Astrocyte (in vitro differentiated cells and primary cell): ENCODE results near the gene UBTD1. TPM values are rescaled to one million over a fixed set of nuclear protein-coding genes. Genes with fewer than 3 reads are reported as not detected.

Source experiments
- DNase-seq: peaks from one replicate; pipeline ENCODE4 v3.0.0-alpha.2; 2010; ENCODE audit warnings: low read depth
- FAIRE-seq: peaks from 2 replicates; lab custom pipeline; 2011; peaks lifted over from hg19 to GRCh38; lab: Jason Lieb, UNC
- H2AFZ ChIP-seq: 2 replicates; pipeline ENCODE4 v1.6.0; 2012; ENCODE audit warnings: low read depth, low read length, inconsistent platforms
- H3K27ac ChIP-seq: 2 replicates; pipeline ENCODE4 v1.5.1; 2011; ENCODE audit warnings: low read depth, low read length, inconsistent platforms
- H3K27me3 ChIP-seq: 2 replicates; pipeline ENCODE4 v1.6.0; 2011; ENCODE audit warnings: low read length, inconsistent platforms; ENCODE audit not compliant: insufficient read depth
- H3K36me3 ChIP-seq: 2 replicates; pipeline ENCODE4 v1.5.1; 2011; ENCODE audit warnings: low read length, inconsistent platforms; ENCODE audit not compliant: insufficient read depth
- H3K4me1 ChIP-seq: 2 replicates; pipeline ENCODE4 v1.5.1; 2011; ENCODE audit warnings: low read length, inconsistent platforms; ENCODE audit not compliant: insufficient read depth
- H3K4me2 ChIP-seq: 2 replicates; pipeline ENCODE4 v1.6.0; 2012; ENCODE audit warnings: low read length, inconsistent platforms
- H3K4me3 ChIP-seq: 2 replicates; pipeline ENCODE4 v1.5.1; 2011; ENCODE audit warnings: low read depth, mild to moderate bottlenecking, low read length, inconsistent platforms; ENCODE audit not compliant: insufficient read depth
- H3K79me2 ChIP-seq: 2 replicates; pipeline ENCODE4 v1.6.0; 2012; ENCODE audit warnings: mild to moderate bottlenecking, low read length, inconsistent platforms; ENCODE audit not compliant: insufficient read depth
- H3K9ac ChIP-seq: 2 replicates; pipeline ENCODE4 v1.6.0; 2012; ENCODE audit warnings: mild to moderate bottlenecking, low read length, inconsistent platforms
- H3K9me3 ChIP-seq: 2 replicates; pipeline ENCODE4 v1.5.1; 2012; ENCODE audit warnings: low read depth, mild to moderate bottlenecking, low read length, inconsistent platforms; ENCODE audit not compliant: insufficient read depth
- H4K20me1 ChIP-seq: 2 replicates; pipeline ENCODE4 v1.6.0; 2012; ENCODE audit warnings: low read length, inconsistent platforms; ENCODE audit not compliant: insufficient read depth
- H3K27ac Mint-ChIP-seq: one replicate; pipeline ENCODE4 v1.8.0; 2021; ENCODE audit warnings: mild to moderate bottlenecking, mixed read lengths; ENCODE audit not compliant: unreplicated experiment
- H3K27me3 Mint-ChIP-seq: one replicate; pipeline ENCODE4 v1.8.0; 2021; ENCODE audit warnings: low read depth, mixed read lengths; ENCODE audit not compliant: unreplicated experiment
- H3K36me3 Mint-ChIP-seq: one replicate; pipeline ENCODE4 v1.8.0; 2021; ENCODE audit warnings: low read depth, mixed read lengths; ENCODE audit not compliant: unreplicated experiment
- H3K4me1 Mint-ChIP-seq: one replicate; pipeline ENCODE4 v1.8.0; 2021; ENCODE audit warnings: low read depth, mixed read lengths; ENCODE audit not compliant: unreplicated experiment
- H3K4me3 Mint-ChIP-seq: one replicate; pipeline ENCODE4 v1.8.0; 2021; ENCODE audit warnings: mild to moderate bottlenecking, moderate library complexity, mixed read lengths; ENCODE audit not compliant: unreplicated experiment
- H3K9me3 Mint-ChIP-seq: one replicate; pipeline ENCODE4 v1.8.0; 2021; ENCODE audit warnings: mild to moderate bottlenecking, mixed read lengths; ENCODE audit not compliant: unreplicated experiment
- EZH2 ChIP-seq: IDR thresholded peaks from 2 replicates; pipeline ENCODE4 v1.6.1; 2012; ENCODE audit warnings: mild to moderate bottlenecking, low read length, inconsistent platforms; ENCODE audit not compliant: insufficient read depth
- total RNA-seq: library from RNA; stranded (reverse); gene quantifications from 2 replicates; pipeline ENCODE4 v1.2.1, GENCODE V29; 2021
- TF ChIP-seq, protein P1 (sequence below): IDR thresholded peaks from 2 replicates; pipeline ENCODE4 v1.5.1; 2011; ENCODE audit warnings: low read depth, mild to moderate bottlenecking, inconsistent platforms, low read length, moderate library complexity; ENCODE audit not compliant: insufficient read depth

UBTD1 gene
- total RNA-seq, 1 donor from 2014 or later: 73.1 TPM

- peak overlapping the region; percentile 90 for H3K27ac Mint-ChIP-seq
- no peaks in the 10 kb centered on the region for H3K9me3 Mint-ChIP-seq
- TF ChIP-seq EZH2: no peak
- TF ChIP-seq, protein P1, sequence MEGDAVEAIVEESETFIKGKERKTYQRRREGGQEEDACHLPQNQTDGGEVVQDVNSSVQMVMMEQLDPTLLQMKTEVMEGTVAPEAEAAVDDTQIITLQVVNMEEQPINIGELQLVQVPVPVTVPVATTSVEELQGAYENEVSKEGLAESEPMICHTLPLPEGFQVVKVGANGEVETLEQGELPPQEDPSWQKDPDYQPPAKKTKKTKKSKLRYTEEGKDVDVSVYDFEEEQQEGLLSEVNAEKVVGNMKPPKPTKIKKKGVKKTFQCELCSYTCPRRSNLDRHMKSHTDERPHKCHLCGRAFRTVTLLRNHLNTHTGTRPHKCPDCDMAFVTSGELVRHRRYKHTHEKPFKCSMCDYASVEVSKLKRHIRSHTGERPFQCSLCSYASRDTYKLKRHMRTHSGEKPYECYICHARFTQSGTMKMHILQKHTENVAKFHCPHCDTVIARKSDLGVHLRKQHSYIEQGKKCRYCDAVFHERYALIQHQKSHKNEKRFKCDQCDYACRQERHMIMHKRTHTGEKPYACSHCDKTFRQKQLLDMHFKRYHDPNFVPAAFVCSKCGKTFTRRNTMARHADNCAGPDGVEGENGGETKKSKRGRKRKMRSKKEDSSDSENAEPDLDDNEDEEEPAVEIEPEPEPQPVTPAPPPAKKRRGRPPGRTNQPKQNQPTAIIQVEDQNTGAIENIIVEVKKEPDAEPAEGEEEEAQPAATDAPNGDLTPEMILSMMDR: no peak
- Histone ChIP-seq H3K9ac (no peak overlapping the region), H3K27me3 (no peaks in the 10 kb centered on the region), H3K27ac (no peak overlapping the region), H4K20me1 (peaks cover 97% of the 10 kb centered on the region), H3K4me1 (peaks cover 13% of the 10 kb centered on the region), H3K4me2 (no peak overlapping the region), H3K79me2 (peaks cover 93% of the 10 kb centered on the region), H3K9me3 (no peaks in the 10 kb centered on the region), H3K4me3 (no peak overlapping the region), H2AFZ (no peak overlapping the region), H3K36me3 (no peaks in the 10 kb centered on the region)
- DNase-seq (no peak), FAIRE-seq (no peak)
- no peak overlapping the region for H3K4me3 Mint-ChIP-seq
- peaks cover 6% of the 10 kb centered on the region for H3K36me3 Mint-ChIP-seq
- H3K27me3 Mint-ChIP-seq: no peaks in the 10 kb centered on the region
- peaks cover 48% of the 10 kb centered on the region for H3K4me1 Mint-ChIP-seq
Measured at GRCh38 chr10:97517096-97517750, 18.5 kb downstream of the UBTD1 start.

- Mint-ChIP-seq H3K9me3 (no peaks in the 10 kb centered on the region), H3K4me3 (no peak overlapping the region), H3K27ac (peak overlapping the region; percentile 55), H3K4me1 (peaks cover 47% of the 10 kb centered on the region), H3K27me3 (no peaks in the 10 kb centered on the region), H3K36me3 (peaks cover 6% of the 10 kb centered on the region)
- no peaks in the 10 kb centered on the region for H3K9me3 ChIP-seq
- no peak for TF ChIP-seq EZH2
- TF ChIP-seq, protein P1: no peak
- peak overlapping the region; percentile 28 for H3K4me2 ChIP-seq
- no peak overlapping the region for H3K27ac ChIP-seq
- no peak for FAIRE-seq
- no peak overlapping the region for H3K9ac ChIP-seq
- no peak for DNase-seq
- peaks cover 13% of the 10 kb centered on the region for H3K4me1 ChIP-seq
- H3K79me2 ChIP-seq: peaks cover 92% of the 10 kb centered on the region
- H4K20me1 ChIP-seq: peaks cover 97% of the 10 kb centered on the region
- no peak overlapping the region for H2AFZ ChIP-seq
- H3K36me3 ChIP-seq: no peaks in the 10 kb centered on the region
- no peak overlapping the region for H3K4me3 ChIP-seq
- no peaks in the 10 kb centered on the region for H3K27me3 ChIP-seq
Measured at GRCh38 chr10:97517778-97518300, 19.1 kb downstream of the UBTD1 start.
